Measurements from ENCODE around the gene SMIM36.
A peak's percentile ranks its signal among the peaks of the same experiment; 100 is the strongest.
"Not testable (repeated sequence)": the region's sequence is repeated elsewhere in the genome, so short reads cannot be mapped to it uniquely, and the experiment has no call there.

SMIM36 gene

DNA sequence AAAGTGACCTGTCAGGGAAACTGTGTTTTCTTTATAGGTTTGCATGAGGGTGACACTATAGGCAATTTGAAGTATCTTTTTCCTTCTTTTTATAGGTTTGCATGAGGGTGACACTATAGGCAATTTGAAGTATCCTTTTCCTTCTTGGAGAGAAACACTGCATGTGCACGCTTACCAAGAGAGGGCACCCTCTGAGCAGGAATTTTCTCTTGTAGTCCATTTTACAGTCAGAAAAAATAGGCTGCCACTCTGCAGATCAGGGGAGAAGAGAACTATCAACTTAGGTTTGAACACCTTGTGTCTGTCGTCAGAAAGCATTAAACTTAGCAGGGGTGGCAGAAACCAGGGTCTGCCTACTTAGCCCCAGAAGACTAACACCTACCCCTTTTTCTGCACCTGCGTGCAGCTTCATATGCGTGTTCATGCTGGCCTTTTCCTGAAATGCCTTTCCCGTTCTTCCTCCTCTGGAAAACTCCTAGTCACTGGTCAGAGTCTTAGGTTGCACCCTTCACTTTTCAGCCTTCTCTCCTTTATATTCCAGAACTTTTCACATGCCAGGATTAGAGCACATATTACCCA, 16.4 kb upstream of the SMIM36 start:
- TF ChIP-seq POLR2A (IDR thresholded peaks at IDR 0.05; ENCODE audit: low read length) (no peak), GATA1 (IDR thresholded peaks at IDR 0.05; ENCODE audit: low read depth, low read length) (no peak)
- peak; percentile 2 to 13 for DNase-seq

DNA sequence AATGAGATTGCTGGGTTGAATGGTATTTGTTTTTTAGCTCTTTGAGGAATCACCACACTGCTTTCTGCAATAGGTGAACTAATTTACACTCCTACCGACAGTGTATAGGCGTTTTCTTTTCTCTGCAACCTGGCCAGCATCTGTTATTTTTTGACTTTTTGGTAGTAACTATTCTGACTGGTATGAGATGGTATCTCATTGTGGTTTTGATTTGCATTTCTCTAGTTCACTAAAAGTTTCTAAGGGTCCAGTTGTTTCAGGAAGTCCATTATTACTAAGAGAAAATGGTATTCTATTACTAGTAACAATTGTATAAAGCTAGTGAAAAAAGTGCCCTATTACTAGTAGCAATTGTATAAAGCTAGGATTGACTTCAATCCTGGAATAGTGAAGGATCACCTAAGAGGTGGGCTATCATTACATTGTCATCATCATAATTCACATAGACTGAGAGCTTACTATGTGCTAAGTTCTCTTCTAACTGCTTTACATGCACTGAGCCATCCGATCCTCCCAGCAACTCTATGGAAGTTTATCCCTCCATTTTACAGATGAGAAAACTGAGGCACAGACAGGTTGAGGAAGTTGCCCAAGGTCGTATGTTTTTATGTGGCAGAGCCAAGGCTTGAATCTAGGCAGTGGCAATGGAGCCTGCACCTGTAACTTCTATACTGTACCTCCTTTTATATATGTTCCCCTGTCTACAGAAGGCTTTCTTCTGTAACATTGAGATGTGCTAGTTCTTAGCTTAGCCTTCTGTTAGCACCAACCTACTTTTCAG, 13.4 kb upstream of the SMIM36 start:
- no peak for DNase-seq
- TF ChIP-seq POLR2A (IDR thresholded peaks at IDR 0.05; ENCODE audit: low read length) (no peak), GATA1 (IDR thresholded peaks at IDR 0.05; ENCODE audit: low read depth, low read length) (no peak)

- not testable (repeated sequence) for DNase-seq
Observed at GRCh38 chr17:55523032-55523431, 11.8 kb upstream of the SMIM36 start.

DNA sequence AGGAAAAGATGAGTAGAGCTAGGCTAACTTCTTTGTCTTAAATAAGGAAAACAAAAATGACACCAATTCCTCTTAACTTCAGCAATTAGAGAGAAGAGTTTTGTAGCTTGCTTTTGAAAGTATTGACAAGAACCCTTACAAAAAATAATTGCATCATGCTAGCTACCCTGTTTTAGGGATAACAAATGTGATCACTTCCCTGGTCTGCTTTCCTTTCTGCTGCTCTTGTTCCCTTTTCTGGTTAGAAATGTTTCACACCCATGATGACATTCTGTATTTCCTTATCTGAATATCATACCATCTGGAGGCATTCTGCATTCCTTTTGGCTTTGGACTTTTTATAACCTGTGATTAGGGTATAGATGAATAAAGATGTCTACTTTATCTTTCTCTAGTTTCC, 9.9 kb upstream of the SMIM36 start:
- TF ChIP-seq POLR2A (IDR thresholded peaks at IDR 0.05; ENCODE audit: low read length), result no peak
- no peak for TF ChIP-seq GATA1 (IDR thresholded peaks at IDR 0.05; ENCODE audit: low read depth, low read length)
- DNase-seq, result no peak

DNA sequence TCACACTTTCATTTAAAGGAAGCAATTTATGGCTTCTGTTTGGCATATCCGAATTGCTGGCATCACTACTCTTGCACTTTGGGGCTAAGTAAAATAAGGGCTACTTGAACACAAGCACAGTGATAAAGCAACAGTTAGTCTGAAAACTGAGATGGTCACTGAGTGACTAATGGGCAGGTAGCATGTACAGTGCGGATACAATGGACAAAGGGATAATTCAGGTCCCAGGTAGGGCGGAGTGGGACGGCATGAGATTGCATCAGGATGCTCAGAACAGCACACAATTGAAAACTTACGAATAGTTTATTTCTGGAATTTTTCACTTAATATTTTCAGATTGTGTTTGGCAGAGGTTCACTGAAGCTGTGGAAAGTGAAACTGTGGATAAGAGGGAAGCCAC, 9.2 kb upstream of the SMIM36 start:
- TF ChIP-seq POLR2A (IDR thresholded peaks at IDR 0.05; ENCODE audit: low read length), result no peak
- no peak for TF ChIP-seq GATA1 (IDR thresholded peaks at IDR 0.05; ENCODE audit: low read depth, low read length)
- DNase-seq, result no peak

DNA sequence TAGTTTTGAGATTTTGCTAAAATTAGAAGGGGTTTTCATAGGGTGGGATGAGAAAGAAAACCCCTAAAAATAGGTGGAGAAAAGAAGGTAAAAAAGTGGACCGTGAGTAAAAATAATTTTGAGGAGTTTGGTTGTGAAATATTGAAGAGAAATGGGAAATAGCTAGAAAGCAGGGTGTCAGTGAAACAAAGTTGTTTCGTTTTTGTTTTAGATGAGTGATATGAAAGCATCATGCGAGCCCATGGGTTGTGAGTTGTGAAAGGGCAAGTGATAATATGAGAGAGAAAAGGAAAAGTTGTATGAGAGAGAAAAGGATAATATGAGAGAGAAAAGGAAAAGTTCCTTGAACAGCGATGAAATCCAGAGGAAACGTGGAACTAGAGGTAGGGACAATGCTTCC, 7.3 kb upstream of the SMIM36 start:
- no peak for TF ChIP-seq GATA1 (IDR thresholded peaks at IDR 0.05; ENCODE audit: low read depth, low read length)
- no peak for DNase-seq

DNA sequence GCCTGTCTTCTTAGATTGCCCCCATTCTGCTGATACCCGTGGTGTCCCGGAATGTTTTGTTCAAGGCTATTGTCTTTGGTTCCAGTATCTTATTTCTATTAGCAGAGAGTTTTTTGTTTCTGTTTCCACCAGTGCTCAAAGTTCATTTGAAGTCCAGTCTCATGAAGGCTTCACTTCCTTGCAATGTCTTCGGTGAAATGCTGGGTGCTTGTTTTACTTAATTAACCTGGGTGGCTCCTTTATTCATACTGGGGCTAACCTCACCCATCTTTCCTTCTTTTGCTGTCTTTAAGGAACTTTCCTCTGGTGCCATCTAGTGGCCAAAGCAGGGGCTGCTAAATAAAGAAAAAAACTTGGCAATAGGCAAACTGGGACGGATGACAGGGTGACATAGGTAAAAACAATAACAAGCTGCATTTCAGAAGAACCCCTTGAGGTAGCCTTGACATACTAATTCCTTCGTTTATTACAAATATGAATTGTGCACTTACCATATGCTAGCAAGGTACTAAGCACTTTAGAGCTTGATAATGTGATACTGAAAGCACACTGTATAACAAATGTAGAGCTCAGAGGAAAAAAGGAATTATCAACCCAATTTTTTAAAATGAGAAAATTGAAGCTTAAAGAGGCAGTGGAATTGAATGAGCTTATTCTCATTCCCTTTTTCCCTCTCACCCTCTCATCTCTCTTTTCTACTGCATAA, 2.8 kb upstream of the SMIM36 start:
- DNase-seq, result peak; percentile 77 to 88
- TF ChIP-seq GATA1 (IDR thresholded peaks at IDR 0.05; ENCODE audit: low read depth, low read length) (no peak), POLR2A (IDR thresholded peaks at IDR 0.05; ENCODE audit: low read length) (no peak)

DNA sequence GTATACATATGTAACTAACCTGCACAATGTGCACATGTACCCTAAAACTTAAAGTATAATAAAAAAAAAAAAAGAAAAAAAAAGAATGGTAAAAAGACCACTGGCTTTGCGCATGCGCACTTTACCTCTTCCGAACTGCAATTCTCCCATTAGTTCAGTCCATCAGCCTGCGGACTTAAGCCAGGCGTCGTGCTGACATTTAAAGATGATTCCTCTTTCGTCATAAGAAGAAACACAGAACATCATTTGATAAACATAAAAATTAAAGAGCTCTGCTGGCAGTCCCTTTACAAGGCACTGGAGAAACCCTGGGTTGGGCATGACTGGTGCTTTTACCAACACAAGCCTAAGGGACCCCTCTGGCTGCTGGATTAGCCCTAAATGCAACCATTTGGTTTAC, 3.6 kb downstream of the SMIM36 start:
- DNase-seq, result not testable (repeated sequence)

DNA sequence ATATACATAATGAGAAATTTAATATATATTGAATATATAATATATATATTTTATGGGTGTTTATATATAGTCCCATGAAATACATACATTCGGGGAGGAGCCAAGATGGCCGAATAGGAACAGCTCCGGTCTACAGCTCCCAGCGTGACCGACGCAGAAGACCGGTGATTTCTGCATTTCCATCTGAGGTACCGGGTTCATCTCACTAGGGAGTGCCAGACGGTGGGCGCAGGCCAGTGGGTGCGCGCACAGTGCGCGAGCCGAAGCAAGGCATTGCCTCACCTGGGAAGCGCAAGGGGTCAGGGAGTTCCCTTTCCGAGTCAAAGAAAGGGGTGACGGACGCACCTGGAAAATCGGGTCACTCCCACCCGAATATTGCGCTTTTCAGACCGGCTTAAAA, 9.6 kb downstream of the SMIM36 start:
- DNase-seq, result not testable (repeated sequence)

GRCh38 chr17:55500103-55500502, 11.1 kb downstream of the SMIM36 start:
- no peak for DNase-seq
- TF ChIP-seq GATA1 (IDR thresholded peaks at IDR 0.05; ENCODE audit: low read depth, low read length) (no peak), POLR2A (IDR thresholded peaks at IDR 0.05; ENCODE audit: low read length) (no peak)

- DNase-seq, result peak; percentile 46 to 48
- TF ChIP-seq GATA1 (IDR thresholded peaks at IDR 0.05; ENCODE audit: low read depth, low read length) (no peak), POLR2A (IDR thresholded peaks at IDR 0.05; ENCODE audit: low read length) (no peak)
Observed at GRCh38 chr17:55496094-55496881, 15.0 kb downstream of the SMIM36 start.

DNA sequence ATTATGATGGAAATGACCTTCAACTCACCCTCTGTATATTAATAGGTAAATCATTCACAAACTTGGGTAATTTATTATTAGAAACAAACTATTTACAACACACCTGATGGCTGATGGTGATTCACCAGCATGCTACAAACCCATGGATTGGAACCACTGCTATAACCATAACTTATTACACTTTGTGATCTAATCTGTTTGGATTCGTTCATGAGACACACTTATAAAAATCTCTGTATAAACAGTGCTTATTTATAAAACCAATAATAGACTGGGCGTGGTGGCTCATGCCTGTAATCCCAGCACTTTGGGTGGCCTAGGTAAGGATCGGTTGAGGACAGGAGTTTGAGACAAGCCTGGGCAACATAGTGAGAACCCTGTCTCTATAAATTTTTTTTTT, 16.0 kb downstream of the SMIM36 start:
- no peak for DNase-seq
- TF ChIP-seq GATA1 (IDR thresholded peaks at IDR 0.05; ENCODE audit: low read depth, low read length), result no peak
- no peak for TF ChIP-seq POLR2A (IDR thresholded peaks at IDR 0.05; ENCODE audit: low read length)

DNA sequence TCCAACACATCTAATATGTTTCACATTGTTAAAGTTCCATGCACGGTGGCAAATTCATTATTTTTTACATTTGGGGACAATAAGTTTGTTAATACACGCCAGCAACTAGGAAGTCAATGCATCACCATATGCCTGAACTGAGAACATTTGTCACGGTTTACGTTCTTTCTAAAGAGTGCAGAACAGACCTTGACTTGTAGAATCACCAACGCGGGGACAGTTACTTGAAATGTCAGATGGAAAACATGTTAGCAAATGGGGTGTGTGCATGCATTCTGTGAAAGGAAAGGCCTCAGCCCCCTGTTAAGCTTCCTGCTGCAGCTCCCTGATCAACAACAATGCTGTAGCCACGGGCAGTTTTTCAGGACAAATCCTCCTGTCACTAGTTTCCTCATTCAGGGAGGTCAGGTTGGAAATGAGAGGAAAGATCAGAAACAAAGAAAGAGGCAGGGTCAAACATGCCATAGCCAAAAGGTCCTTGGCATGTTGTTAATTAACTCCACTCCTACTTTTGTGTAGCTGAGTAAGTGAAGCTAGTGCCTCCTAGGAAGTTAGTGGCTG, 18.4 kb downstream of the SMIM36 start:
- TF ChIP-seq GATA1 (IDR thresholded peaks at IDR 0.05; ENCODE audit: low read depth, low read length), result no peak
- TF ChIP-seq POLR2A (IDR thresholded peaks at IDR 0.05; ENCODE audit: low read length), result no peak
- no peak for DNase-seq

GRCh38 chr17:55490376-55490775, 20.9 kb downstream of the SMIM36 start:
- no peak for DNase-seq
- TF ChIP-seq GATA1 (IDR thresholded peaks at IDR 0.05; ENCODE audit: low read depth, low read length) (no peak), POLR2A (IDR thresholded peaks at IDR 0.05; ENCODE audit: low read length) (no peak)

Measured in erythroblast (primary cell).